ENCODE results near the gene NPAS3.

The NPAS3 gene

DNA sequence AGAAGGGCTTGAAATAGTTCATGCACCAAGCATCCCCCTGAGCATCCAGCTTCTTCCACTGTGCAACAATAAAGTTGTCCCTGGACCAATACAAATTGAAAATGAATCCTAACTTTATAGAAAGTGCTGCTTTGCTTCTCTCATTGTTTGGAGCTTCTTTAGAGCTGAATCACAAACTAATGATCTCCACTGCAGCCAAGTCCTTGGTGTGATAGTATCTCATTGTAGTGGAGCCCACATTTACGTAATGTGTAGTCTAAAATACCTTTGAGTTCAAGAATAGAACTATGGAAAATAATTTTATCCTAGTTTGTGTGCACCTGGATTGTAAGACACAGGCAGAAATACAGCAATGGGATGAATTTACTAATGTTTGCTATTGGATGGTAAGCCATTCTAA is 692.3 kb downstream of the NPAS3 start:
- no peak overlapping the region for H3K27ac Mint-ChIP-seq
- DNase-seq (no peak), ATAC-seq (no peak)
- H3K4me3 Mint-ChIP-seq, result no peak overlapping the region
- H3K4me1 Mint-ChIP-seq, result no peaks in the 10 kb centered on the region
- peaks cover 4% of the 10 kb centered on the region for H3K9me3 Mint-ChIP-seq
- no peaks in the 10 kb centered on the region for H3K36me3 Mint-ChIP-seq (ENCODE audit: low read depth)
- H3K27me3 Mint-ChIP-seq, result peaks cover 1% of the 10 kb centered on the region

DNA sequence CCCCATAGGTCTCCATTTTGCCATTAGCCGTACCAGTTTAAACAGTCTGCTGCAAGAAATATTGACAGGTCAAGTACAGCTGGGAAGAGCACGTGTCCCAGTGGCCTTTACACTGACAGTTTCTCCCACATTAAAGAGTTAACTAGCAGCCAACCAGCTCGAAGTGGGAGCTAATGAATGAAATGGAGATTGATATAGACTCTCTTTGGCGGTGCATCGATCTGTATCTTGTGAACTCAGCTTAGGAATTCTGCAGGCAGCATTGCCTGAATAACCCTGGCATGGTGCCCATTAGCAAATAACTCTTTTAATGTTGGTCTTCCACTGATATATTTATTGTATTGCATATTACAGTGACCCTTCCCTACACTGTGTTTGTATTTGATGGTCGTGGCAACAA is 692.8 kb downstream of the NPAS3 start:
- ATAC-seq (no peak), DNase-seq (no peak)
- Mint-ChIP-seq H3K9me3 (peaks cover 4% of the 10 kb centered on the region), H3K27ac (no peak overlapping the region), H3K4me3 (no peak overlapping the region), H3K27me3 (peaks cover 1% of the 10 kb centered on the region), H3K36me3 (ENCODE audit: low read depth) (no peaks in the 10 kb centered on the region), H3K4me1 (no peaks in the 10 kb centered on the region)

DNA sequence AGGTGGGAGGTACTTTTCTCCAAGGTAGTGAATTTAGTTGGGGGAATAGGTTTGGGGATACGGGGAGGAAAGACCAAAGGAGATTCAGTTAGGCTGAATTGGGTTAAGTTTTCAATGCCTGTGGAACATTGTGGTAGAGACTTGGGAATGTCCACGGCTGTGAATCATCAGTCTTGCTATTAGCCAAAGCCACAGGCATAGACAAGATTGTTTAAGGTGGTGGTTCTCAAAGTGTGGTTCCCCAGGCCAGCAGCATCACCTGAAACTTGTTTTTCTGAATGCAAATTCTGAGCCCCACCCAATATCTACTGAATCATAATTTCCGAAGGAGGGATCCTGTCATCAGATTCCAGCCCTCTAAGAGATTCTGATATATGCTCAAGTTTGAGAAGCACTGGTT is 696.0 kb downstream of the NPAS3 start:
- DNase-seq (no peak), ATAC-seq (no peak)
- no peak overlapping the region for H3K27ac Mint-ChIP-seq
- H3K4me1 Mint-ChIP-seq, result no peaks in the 10 kb centered on the region
- no peak overlapping the region for H3K4me3 Mint-ChIP-seq
- peaks cover 4% of the 10 kb centered on the region for H3K9me3 Mint-ChIP-seq
- no peaks in the 10 kb centered on the region for H3K36me3 Mint-ChIP-seq (ENCODE audit: low read depth)
- peaks cover 1% of the 10 kb centered on the region for H3K27me3 Mint-ChIP-seq

DNA sequence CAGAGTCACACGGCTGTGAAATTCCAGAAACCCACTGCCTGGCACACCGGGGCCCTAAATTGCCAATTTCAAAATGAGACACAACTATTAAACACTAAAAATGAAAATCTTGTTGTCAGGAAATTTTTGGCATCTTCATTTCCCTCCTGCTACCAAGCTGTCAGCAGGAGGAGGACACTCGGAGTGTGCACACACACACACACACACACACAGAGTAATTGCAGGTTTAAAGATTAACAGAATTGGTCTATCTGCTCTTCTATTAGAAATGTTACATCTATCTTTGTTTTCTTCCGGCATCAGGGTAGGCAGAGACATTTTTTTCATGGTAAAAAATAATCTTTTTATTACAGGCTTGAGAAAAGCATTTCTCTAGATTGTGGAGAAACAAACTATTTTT is 698.0 kb downstream of the NPAS3 start:
- no peak for ATAC-seq
- Mint-ChIP-seq H3K4me1 (no peaks in the 10 kb centered on the region), H3K4me3 (no peak overlapping the region), H3K36me3 (ENCODE audit: low read depth) (no peaks in the 10 kb centered on the region), H3K27me3 (peaks cover 4% of the 10 kb centered on the region), H3K27ac (no peak overlapping the region), H3K9me3 (peaks cover 4% of the 10 kb centered on the region)
- no peak for DNase-seq

DNA sequence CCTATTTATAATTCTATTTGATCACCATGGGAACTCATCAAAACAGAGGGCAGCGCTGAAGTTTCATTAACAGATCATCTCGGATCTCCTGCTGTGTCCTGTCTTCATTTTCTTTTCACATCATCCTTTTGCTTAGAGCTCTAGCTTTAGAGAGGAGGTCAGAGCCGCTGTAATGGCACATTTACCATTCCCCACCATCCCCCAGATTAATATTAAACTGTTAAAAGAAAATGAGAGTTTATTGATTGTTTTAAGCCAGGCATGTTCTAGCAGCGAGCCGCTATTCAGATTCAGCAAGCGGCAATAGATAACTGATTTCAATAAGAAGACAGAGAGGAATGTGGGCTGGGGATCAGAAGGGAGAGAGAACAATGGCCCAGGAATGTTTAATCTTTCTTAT is 703.4 kb downstream of the NPAS3 start:
- ATAC-seq, result no peak

DNA sequence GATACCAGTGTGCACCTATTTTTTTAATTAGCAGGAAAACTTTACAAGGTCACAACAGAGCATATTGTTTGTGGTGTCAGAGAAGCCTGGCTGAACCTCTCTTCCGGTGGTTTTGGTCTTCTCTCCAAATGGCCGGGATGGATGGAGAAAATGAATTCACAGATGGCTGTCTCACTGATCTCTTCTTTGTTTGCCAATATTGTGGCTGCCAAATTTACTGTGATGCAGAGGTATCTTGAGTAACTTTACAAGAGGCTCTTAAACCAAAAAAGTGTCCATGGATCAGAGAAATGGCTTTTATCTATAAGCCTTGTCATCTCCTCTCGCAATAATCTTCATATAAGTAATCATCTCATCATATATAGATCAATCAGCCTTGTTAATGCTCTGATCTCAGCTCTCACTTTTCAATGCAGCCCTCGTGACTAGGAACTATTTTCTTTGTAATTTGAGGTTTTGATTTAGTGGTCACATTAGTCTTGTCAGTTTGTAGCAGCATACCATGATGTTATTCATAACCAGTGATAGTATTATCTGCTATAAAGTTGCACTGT is 704.1 kb downstream of the NPAS3 start:
- H3K9me3 Mint-ChIP-seq, result no peaks in the 10 kb centered on the region
- no peak for DNase-seq
- ATAC-seq, result no peak
- no peak overlapping the region for H3K27ac Mint-ChIP-seq
- no peak overlapping the region for H3K4me3 Mint-ChIP-seq
- H3K36me3 Mint-ChIP-seq (ENCODE audit: low read depth), result no peaks in the 10 kb centered on the region
- H3K4me1 Mint-ChIP-seq, result no peaks in the 10 kb centered on the region
- H3K27me3 Mint-ChIP-seq, result peaks cover 3% of the 10 kb centered on the region

More for the DNA sequence above, 703.4 kb downstream of the NPAS3 start:
- H3K4me1 Mint-ChIP-seq, result no peaks in the 10 kb centered on the region
- no peak overlapping the region for H3K27ac Mint-ChIP-seq
- no peaks in the 10 kb centered on the region for H3K9me3 Mint-ChIP-seq
- H3K36me3 Mint-ChIP-seq (ENCODE audit: low read depth), result no peaks in the 10 kb centered on the region
- no peak overlapping the region for H3K4me3 Mint-ChIP-seq
- H3K27me3 Mint-ChIP-seq, result peaks cover 3% of the 10 kb centered on the region
- no peak for DNase-seq

DNA sequence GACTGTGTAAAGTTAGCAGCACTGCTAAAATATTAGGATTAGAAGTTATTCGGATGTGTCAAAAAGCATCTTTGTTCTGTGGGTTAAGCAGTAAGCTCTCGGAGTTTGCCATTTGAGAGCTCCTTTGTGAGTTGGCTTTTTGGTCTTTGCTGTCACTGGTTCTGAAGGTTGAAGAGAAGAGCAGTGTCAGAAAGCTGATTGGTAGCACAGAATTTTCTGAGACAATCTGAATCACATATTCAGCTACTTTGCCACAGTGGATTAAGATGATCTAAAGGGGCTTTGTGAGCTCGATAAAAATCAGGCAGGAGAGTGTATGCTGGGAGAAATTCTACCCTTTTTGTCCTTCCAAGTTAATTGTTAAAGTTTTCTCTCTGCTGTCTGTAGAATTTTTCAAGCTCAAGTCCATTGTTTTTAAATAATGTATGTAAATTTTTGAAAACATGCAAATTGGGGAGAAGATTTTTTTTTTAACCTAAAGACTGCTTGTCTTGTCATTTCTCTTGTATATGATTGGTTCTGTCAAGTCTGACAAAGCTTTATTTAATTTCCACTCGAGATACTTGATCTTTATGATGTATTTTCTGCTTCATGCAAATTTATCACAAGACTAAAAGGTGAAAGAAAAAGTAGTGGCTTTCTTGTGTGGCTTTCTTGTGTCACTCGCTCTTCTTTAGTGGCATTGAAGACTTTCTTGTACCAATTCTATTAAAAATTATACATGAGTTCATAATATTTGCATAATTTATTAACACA is 704.9 kb downstream of the NPAS3 start:
- H3K9me3 Mint-ChIP-seq, result no peaks in the 10 kb centered on the region

DNA sequence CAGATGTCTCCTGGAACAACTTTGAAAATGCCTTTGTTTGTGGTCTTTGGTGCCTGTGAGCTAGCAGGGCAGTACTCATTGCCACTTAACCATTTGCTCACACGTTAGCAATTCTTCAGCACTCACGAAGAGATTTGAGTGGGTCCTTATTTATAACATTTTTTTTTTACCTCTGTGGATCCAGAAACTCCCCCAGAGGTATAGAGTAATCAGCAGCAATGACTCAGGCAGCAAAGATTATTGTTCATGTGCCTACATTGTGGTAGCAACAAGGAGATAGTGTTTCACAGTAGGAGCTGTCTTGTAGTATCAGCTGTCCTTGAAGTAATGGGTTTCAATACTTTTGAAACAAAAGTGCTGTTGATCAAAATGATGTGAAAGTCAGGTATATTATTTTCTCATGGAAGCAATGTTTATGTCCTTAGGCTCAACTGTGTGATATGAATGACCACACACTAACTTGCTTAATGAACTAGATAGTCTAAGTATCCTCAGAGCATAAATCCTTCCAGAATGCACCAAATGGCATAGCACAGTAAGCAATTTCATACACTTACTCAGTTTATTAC is 708.1 kb downstream of the NPAS3 start:
- no peaks in the 10 kb centered on the region for H3K4me1 Mint-ChIP-seq
- DNase-seq, result no peak
- no peak for ATAC-seq
- no peak overlapping the region for H3K4me3 Mint-ChIP-seq
- no peak overlapping the region for H3K27ac Mint-ChIP-seq
- no peaks in the 10 kb centered on the region for H3K9me3 Mint-ChIP-seq
- no peaks in the 10 kb centered on the region for H3K27me3 Mint-ChIP-seq
- no peaks in the 10 kb centered on the region for H3K36me3 Mint-ChIP-seq (ENCODE audit: low read depth)

More for the DNA sequence above, 704.9 kb downstream of the NPAS3 start:
- H3K36me3 Mint-ChIP-seq (ENCODE audit: low read depth), result no peaks in the 10 kb centered on the region
- DNase-seq (no peak), ATAC-seq (no peak)
- H3K27ac Mint-ChIP-seq, result no peak overlapping the region
- no peaks in the 10 kb centered on the region for H3K4me1 Mint-ChIP-seq
- H3K27me3 Mint-ChIP-seq, result peaks cover 3% of the 10 kb centered on the region
- H3K4me3 Mint-ChIP-seq, result no peak overlapping the region

DNA sequence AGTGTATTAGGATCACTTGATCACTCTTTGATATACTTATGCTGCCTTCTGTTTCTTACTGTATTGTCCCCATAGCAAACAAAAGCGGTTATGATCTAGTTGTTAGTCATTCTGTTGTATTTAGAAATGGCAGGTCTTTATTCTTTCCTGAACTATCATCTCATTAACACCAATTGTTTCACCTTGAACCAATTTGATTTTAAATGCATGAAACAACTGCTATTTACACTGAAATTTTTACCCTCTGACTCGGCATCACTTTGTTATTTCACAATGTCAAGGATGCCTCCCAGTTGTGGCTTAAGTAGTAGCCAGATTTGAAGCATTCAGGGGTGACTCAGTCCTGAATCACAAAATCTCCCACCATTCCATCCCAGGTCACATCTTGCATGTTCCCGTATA is 708.7 kb downstream of the NPAS3 start:
- Mint-ChIP-seq H3K4me1 (no peaks in the 10 kb centered on the region), H3K4me3 (no peak overlapping the region), H3K27me3 (no peaks in the 10 kb centered on the region), H3K9me3 (no peaks in the 10 kb centered on the region), H3K36me3 (ENCODE audit: low read depth) (no peaks in the 10 kb centered on the region), H3K27ac (no peak overlapping the region)
- ATAC-seq, result no peak
- DNase-seq, result no peak

DNA sequence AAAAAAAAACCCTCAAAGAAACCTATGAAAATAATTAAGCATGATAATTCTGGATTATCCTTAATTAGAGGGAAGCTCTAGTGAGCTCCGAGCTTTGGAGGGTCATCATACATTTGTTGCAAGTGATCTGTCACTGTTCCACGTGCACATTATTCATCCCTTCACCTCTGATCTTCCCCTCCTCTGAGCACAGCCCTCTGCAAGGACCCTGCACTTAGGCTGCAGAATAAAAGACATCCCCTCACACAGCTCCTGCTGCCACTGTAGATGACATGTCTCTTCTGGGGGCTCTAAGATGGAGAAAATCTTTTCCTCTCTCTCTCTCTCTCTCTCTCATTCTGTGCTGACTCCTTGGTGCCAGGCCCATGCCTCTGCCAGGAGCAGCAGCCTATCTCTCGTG is 711.8 kb downstream of the NPAS3 start:
- DNase-seq (no peak), ATAC-seq (no peak)
- Mint-ChIP-seq H3K27me3 (no peaks in the 10 kb centered on the region), H3K9me3 (no peaks in the 10 kb centered on the region), H3K27ac (no peak overlapping the region), H3K4me3 (no peak overlapping the region), H3K4me1 (no peaks in the 10 kb centered on the region), H3K36me3 (ENCODE audit: low read depth) (no peaks in the 10 kb centered on the region)

DNA sequence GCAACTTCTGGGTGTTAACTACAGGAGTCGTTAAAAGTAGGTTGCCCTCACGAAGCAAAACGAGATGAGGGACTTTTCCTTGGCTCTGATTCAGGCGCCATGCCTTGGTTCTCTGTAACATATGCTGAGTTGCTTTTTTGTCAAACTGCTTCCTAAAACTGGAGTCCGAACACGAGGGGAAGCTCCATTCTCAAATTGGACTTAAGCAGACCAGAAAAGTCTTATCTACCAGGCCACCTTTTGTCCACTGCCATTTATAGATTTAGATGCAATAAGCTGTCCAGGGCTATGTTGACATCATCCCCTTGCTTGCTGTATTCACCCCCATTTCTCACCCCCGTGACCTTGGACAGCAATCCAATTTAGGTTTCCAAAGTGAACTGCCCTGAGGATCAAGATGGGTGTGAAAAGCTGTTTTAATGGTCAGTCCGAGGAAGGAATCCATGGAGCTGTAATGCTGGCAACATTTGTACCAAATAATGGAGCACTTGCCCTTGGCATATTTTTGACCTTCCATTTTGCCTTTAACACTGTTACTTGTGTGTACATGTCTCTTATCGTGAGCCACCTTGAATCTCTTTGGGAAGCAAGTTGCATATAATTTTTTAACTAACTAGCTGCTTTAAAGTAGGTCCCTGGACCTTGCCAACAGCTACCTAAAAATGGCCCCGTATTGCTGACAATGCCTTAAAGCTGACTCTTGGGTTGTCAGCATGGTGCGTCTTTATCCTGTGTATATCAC is 714.1 kb downstream of the NPAS3 start:
- no peak for ATAC-seq

DNA sequence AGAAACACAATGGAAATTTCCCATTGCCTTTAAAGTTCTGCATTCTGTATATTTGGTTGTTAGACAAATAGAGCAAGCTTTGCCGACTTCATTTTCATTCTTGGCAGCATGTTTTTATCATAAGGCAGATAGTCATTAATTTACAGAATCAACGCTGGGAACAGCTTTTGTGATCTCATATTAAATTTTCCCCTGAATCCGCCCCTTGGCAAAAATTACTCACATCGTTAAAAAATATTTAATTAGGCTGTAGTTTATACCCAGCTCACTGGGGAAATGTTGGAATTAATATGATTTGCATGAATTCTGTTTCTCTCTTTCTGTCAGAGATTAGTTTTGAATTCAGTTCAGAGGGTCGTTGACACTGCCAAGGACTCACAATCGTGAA is 714.6 kb downstream of the NPAS3 start:
- no peak overlapping the region for H3K27ac Mint-ChIP-seq
- no peaks in the 10 kb centered on the region for H3K9me3 Mint-ChIP-seq
- ATAC-seq (no peak), DNase-seq (no peak)
- no peaks in the 10 kb centered on the region for H3K36me3 Mint-ChIP-seq (ENCODE audit: low read depth)
- no peaks in the 10 kb centered on the region for H3K27me3 Mint-ChIP-seq
- H3K4me1 Mint-ChIP-seq, result no peaks in the 10 kb centered on the region
- H3K4me3 Mint-ChIP-seq, result no peak overlapping the region

More for the DNA sequence above, 714.1 kb downstream of the NPAS3 start:
- no peaks in the 10 kb centered on the region for H3K27me3 Mint-ChIP-seq
- H3K4me1 Mint-ChIP-seq, result no peaks in the 10 kb centered on the region
- H3K9me3 Mint-ChIP-seq, result no peaks in the 10 kb centered on the region
- DNase-seq, result no peak
- no peaks in the 10 kb centered on the region for H3K36me3 Mint-ChIP-seq (ENCODE audit: low read depth)
- no peak overlapping the region for H3K27ac Mint-ChIP-seq
- no peak overlapping the region for H3K4me3 Mint-ChIP-seq

DNA sequence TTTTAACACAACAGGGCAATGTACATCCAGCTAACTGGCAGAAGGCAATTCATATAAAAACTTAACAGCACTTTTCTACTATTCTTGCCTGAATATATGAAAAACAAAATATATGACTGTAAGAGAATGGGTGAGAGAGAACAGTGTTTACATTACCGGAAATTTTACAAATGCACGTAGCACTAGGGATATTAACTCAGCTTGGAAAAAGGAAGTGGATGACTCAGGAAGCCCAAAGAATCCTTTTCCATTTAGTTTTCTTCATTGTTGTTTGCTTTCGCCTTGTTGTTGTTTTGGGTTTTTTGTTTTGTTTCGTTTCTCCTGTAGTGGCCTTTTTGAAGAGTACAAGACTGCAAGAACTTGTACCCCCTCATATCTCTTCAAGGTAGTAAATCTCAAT is 716.7 kb downstream of the NPAS3 start:
- no peaks in the 10 kb centered on the region for H3K36me3 Mint-ChIP-seq (ENCODE audit: low read depth)
- no peaks in the 10 kb centered on the region for H3K4me1 Mint-ChIP-seq
- no peaks in the 10 kb centered on the region for H3K9me3 Mint-ChIP-seq
- no peaks in the 10 kb centered on the region for H3K27me3 Mint-ChIP-seq
- ATAC-seq (no peak), DNase-seq (no peak)
- H3K27ac Mint-ChIP-seq, result no peak overlapping the region
- no peak overlapping the region for H3K4me3 Mint-ChIP-seq

DNA sequence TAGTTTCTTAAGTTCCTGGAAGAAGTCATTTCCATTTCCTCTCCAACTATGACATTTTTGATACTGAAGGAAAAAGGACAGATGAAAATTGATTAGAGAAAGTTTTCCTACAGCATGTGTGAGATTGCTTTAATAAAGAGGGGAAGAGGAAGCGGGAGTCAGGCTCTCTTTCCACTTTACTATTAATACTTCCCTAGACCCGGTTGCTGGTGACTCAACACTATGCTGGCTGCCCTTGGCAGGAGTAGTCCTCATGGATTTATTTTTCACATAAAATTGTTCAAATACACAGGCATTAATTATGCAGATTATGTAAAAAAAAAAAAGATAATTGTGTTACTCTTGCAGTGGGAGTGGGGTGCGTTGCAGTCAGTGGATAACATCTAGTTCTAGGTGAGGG is 718.8 kb downstream of the NPAS3 start:
- no peak for ATAC-seq
- no peaks in the 10 kb centered on the region for H3K4me1 Mint-ChIP-seq
- DNase-seq, result no peak
- H3K36me3 Mint-ChIP-seq (ENCODE audit: low read depth), result no peaks in the 10 kb centered on the region
- no peak overlapping the region for H3K4me3 Mint-ChIP-seq
- H3K27me3 Mint-ChIP-seq, result peaks cover under 1% of the 10 kb centered on the region
- no peak overlapping the region for H3K27ac Mint-ChIP-seq
- no peaks in the 10 kb centered on the region for H3K9me3 Mint-ChIP-seq

DNA sequence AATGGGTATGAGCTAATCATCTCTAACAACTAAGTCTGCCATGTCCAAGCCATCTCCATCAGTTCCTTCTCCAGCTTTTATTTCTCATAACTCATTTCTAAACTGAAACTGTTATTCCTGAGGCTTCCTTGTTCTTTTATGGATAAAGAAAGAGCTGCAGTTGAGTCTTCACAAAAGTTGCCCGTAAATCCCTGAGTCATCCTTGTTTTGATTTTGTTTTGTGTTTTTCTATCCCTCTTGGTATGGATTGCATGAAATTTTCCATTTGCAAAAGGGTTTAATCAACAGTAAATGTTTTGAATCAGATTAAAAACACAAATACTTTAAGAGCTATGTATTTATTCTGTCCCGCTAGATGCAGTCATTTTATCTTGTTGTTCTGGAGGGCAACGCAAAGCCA is 721.6 kb downstream of the NPAS3 start:
- ATAC-seq, result no peak
- H3K27me3 Mint-ChIP-seq, result peaks cover 3% of the 10 kb centered on the region
- no peak overlapping the region for H3K4me3 Mint-ChIP-seq
- no peaks in the 10 kb centered on the region for H3K9me3 Mint-ChIP-seq
- no peaks in the 10 kb centered on the region for H3K36me3 Mint-ChIP-seq (ENCODE audit: low read depth)
- no peak for DNase-seq
- H3K27ac Mint-ChIP-seq, result no peak overlapping the region
- no peaks in the 10 kb centered on the region for H3K4me1 Mint-ChIP-seq
